K562 (cell line): ENCODE data around the gene FILIP1L. TPM values are rescaled to one million over a fixed set of nuclear protein-coding genes. Genes with fewer than 3 reads are reported as not detected.

Experiments
- ATAC-seq: fragments of 200-7000 bp; cut with Tn5 transposase; 3 replicates; pipeline ENCODE4 v1.9.1; 2020; ENCODE audit warnings: moderate library complexity
- BruUV-seq: library from RNA; stranded (reverse); fragments of 400-500 nt; replicated peaks from 2 replicates; lab custom pipeline; 2021; lab: Mats Ljungman, UMichigan
- CTCF ChIA-PET: fragments of 300-600 bp; formaldehyde crosslinking; extraction: SDS; loops from one replicate; lab custom pipeline; 2021; ENCODE audit warnings: low intra/inter-chr PET ratio; lab: Yijun Ruan, JAX
- POLR2A ChIA-PET: fragments of 300-600, 350-650 bp; sonication (Branson Sonifier 250); formaldehyde crosslinking; extraction: SDS; loops from one replicate; lab custom pipeline; 2021; ENCODE audit warnings: antibody characterized with exemption, inconsistent platforms; lab: Yijun Ruan, JAX
- DNase-seq, 4 experiments: peaks; one replicate each; pipeline versions ENCODE4 v3.0.0 to v3.0.0-alpha.2; 2011 to 2018; ENCODE audit warnings: low spot score in 3 of 4, mixed read lengths in 3 of 4; ENCODE audit errors: extremely low read depth in 1 of 4
- FAIRE-seq: peaks from 2 replicates; lab custom pipeline; 2011; peaks lifted over from hg19 to GRCh38; lab: Jason Lieb, UNC
- H2AFZ ChIP-seq: 2 replicates; pipeline ENCODE4 v1.6.0; 2011; ENCODE audit warnings: low read depth, low read length, control low read depth, inconsistent platforms
- H3K27ac ChIP-seq: fragments of 200-600 bp; 3 replicates; pipeline ENCODE4 v1.8.0; 2011; ENCODE audit warnings: low read depth, mild to moderate bottlenecking, control low read depth, inconsistent platforms, low read length, moderate library complexity, mixed read lengths; ENCODE audit errors: extremely low read depth
- H3K27me3 ChIP-seq, 2 experiments: fragments of 300-600 bp in 1 of 2; 2 replicates in 1 of 2; 3 replicates in 1 of 2; pipeline versions ENCODE4 v1.6.0 to v1.8.0; 2011; ENCODE audit warnings: inconsistent platforms in 2 of 2, low read length in 2 of 2, mild to moderate bottlenecking in 1 of 2, mixed read lengths in 1 of 2, moderate library complexity in 1 of 2; ENCODE audit not compliant: control insufficient read depth in 2 of 2, insufficient read depth in 2 of 2
- H3K36me3 ChIP-seq: fragments of 300-600 bp; 3 replicates; pipeline ENCODE4 v1.8.0; 2011; ENCODE audit warnings: mild to moderate bottlenecking, low read length, inconsistent platforms; ENCODE audit not compliant: control insufficient read depth, insufficient read depth
- H3K4me1 ChIP-seq, 2 experiments: fragments of 200-600 bp in 1 of 2; replicated peaks in 1 of 2; 2 replicates in 1 of 2; 3 replicates in 1 of 2; pipeline versions ENCODE4 v1.5.1 to v1.8.0; 2011; ENCODE audit warnings: inconsistent platforms in 2 of 2, low read length in 2 of 2, mild to moderate bottlenecking in 1 of 2, mixed read lengths in 1 of 2, moderate library complexity in 1 of 2; ENCODE audit not compliant: control insufficient read depth in 2 of 2, insufficient read depth in 2 of 2
- H3K4me2 ChIP-seq: 2 replicates; pipeline ENCODE4 v1.6.1; 2011; ENCODE audit warnings: low read length, control low read depth, inconsistent platforms, mixed read lengths; ENCODE audit not compliant: insufficient read depth
- H3K4me3 ChIP-seq: fragments of 200-600 bp; sonication (generic), shearing (Covaris generic); 2 replicates; pipeline ENCODE4 v1.5.1; 2016; ENCODE audit warnings: control low read depth, inconsistent platforms
- H3K79me2 ChIP-seq: fragments of 200-600 bp; 3 replicates; pipeline ENCODE4 v1.8.0; 2011; ENCODE audit warnings: low read length, inconsistent platforms; ENCODE audit not compliant: control insufficient read depth, insufficient read depth
- H3K9ac ChIP-seq, 2 experiments: 2 replicates each; pipeline versions ENCODE4 v1.6.0 to v1.6.1; 2011; ENCODE audit warnings: low read depth in 2 of 2, low read length in 2 of 2, control low read depth in 1 of 2, inconsistent platforms in 1 of 2, mild to moderate bottlenecking in 1 of 2, mixed read lengths in 1 of 2; ENCODE audit not compliant: insufficient read depth in 1 of 2
- H3K9me1 ChIP-seq: one replicate; pipeline ENCODE4 v1.6.0; 2011; ENCODE audit warnings: inconsistent platforms, mild to moderate bottlenecking, low read length, moderate library complexity; ENCODE audit not compliant: control insufficient read depth, insufficient read depth
- H3K9me3 ChIP-seq: replicated peaks from 2 replicates; pipeline ENCODE4 v1.5.1; 2011; ENCODE audit warnings: low read depth, low read length, inconsistent platforms; ENCODE audit not compliant: control insufficient read depth, insufficient read depth
- H4K20me1 ChIP-seq: replicated peaks from 2 replicates; pipeline ENCODE4 v1.6.1; 2011; ENCODE audit warnings: low read length, inconsistent platforms, mixed read lengths; ENCODE audit not compliant: control insufficient read depth, insufficient read depth
- ATF3 ChIP-seq, 2 experiments: fragments of 450-650 bp in 1 of 2; sonication (generic) in 1 of 2; formaldehyde crosslinking in 1 of 2; IDR thresholded peaks in 1 of 2; conservative IDR thresholded peaks in 1 of 2; 2 replicates each; pipeline versions ENCODE4 v1.6.1 to v1.8.1; 2016 to 2023; ENCODE audit warnings: mild to moderate bottlenecking in 2 of 2, moderate library complexity in 2 of 2, inconsistent platforms in 1 of 2, missing genetic modification reagents in 1 of 2
- CEBPB ChIP-seq: fragments of 450-650 bp; IDR thresholded peaks from 2 replicates; pipeline ENCODE4 v1.6.1; 2016; ENCODE audit warnings: missing genetic modification characterization, missing compliant biosample characterization
- CEBPG ChIP-seq, 3 experiments: fragments of 200-800 bp in 1 of 3; sonication (Bioruptor generic) in 1 of 3; sonication (generic) in 1 of 3; formaldehyde crosslinking in 1 of 3; IDR thresholded peaks in 2 of 3; conservative IDR thresholded peaks in 1 of 3; 2 replicates each; pipeline versions ENCODE4 v1.6.1 to v1.8.0; 2016 to 2022; ENCODE audit warnings: missing compliant biosample characterization in 2 of 3, missing genetic modification characterization in 2 of 3, mild to moderate bottlenecking in 1 of 3, missing genetic modification reagents in 1 of 3
- KHSRP ChIP-seq: fragments of 450-650 bp; IDR thresholded peaks from 2 replicates; pipeline ENCODE4 v1.6.1; 2017
- NEUROD1 ChIP-seq: fragments of 150-350 bp; IDR thresholded peaks from 2 replicates; pipeline ENCODE4 v1.6.1; 2014; ENCODE audit warnings: borderline replicate concordance, low read length, low read depth; ENCODE audit not compliant: partially characterized antibody
- NFATC3 ChIP-seq: fragments of 450-650 bp; IDR thresholded peaks from 2 replicates; pipeline ENCODE4 v1.6.1; 2017; ENCODE audit warnings: mild to moderate bottlenecking
- WGBS: fragments of 100-300 bp; shearing (Covaris generic); methylation state at CpG from one replicate; pipeline ENCODE4 v1.1.6; 2016; ENCODE audit warnings: low coverage, mixed read lengths; ENCODE audit not compliant: insufficient coverage; ENCODE audit errors: missing lambda C conversion rate; 5-methylcytosine and 5-hydroxymethylcytosine counted together
- in situ Hi-C: fragments of 300-500 bp; cut with MboI; formaldehyde crosslinking; loops from 4 replicates; pipeline ENCODE4 v1.15.0; 2018; ENCODE audit warnings: inconsistent platforms, mixed read lengths
- intact Hi-C: fragments of 100-400 bp; cut with micrococcal nuclease; formaldehyde crosslinking; loops from 2 replicates; pipeline ENCODE4 v1.14.2; 2022
- polyA plus RNA-seq, 8 experiments: library from polyadenylated mRNA; depleted of rRNA in 4 of 8; stranded (reverse) in 5 of 8; unstranded in 3 of 8; fragments of >200 nt; fragmentation: Nextera tagmentation in 2 of 8; fragmentation: Illumina TruSeq in 1 of 8; extraction: Ambion mirVana in 2 of 8; extraction: Trizol in 1 of 8; gene quantifications; 2 replicates each; pipeline versions ENCODE4 v1.2.1 to v1.2.3, GENCODE V29; 2011 to 2014; ENCODE audit warnings: inconsistent platforms in 1 of 8, missing spikeins in 1 of 8
- total RNA-seq, 7 experiments: library from RNA; depleted of rRNA in 6 of 7; stranded (reverse); fragments of >200 nt in 6 of 7; fragmentation: Illumina TruSeq in 2 of 7; extraction: Trizol in 2 of 7; gene quantifications; 2 replicates each; pipeline versions ENCODE4 v1.2.1 to v1.2.3, GENCODE V29; 2011 to 2021; ENCODE audit warnings: low replicate concordance in 1 of 7
- TF ChIP-seq, protein P1 (sequence below): sonication (generic); formaldehyde crosslinking; IDR thresholded peaks from 2 replicates; pipeline ENCODE4 v1.8.0; 2023; ENCODE audit warnings: missing genetic modification reagents, mild to moderate bottlenecking, borderline replicate concordance
- TF ChIP-seq, protein P2 (sequence below): sonication (generic); formaldehyde crosslinking; IDR thresholded peaks from 2 replicates; pipeline ENCODE4 v1.8.0; 2022; ENCODE audit warnings: missing genetic modification reagents, mild to moderate bottlenecking, borderline replicate concordance

FILIP1L gene
- total and polyA plus RNA-seq, 9 of the 15 experiments (the other 6 are each of a cell fraction or from before 2014, with no cell fraction given): 0.50 to 2.1 (median 1.1) TPM

GRCh38 chr3:100150473-100150872 lies 36.2 kb upstream of the FILIP1L start:
- WGBS: 64% methylated on average over 1 of the region's 1 CpG
- H3K79me2 ChIP-seq: no peaks in the 10 kb centered on the region
- no TSS peak for BruUV-seq
- TF ChIP-seq CEBPB (tag) (peak; percentile 22; the same call in 1 of the 2 replicates), CEBPG (CRISPR knock-in tag; IDR thresholded peaks at IDR 0.05) (no peak), CEBPG (tag; conservative IDR thresholded peaks at IDR 0.05 in 1 of 2, IDR thresholded peaks at IDR 0.05 in 1 of 2) (peak; percentile 48 to 75), KHSRP (no peak), NFATC3 (no peak), ATF3 (IDR thresholded peaks at IDR 0.05) (peak; percentile 65), ATF3 (CRISPR knock-in tag; conservative IDR thresholded peaks at IDR 0.05) (no peak), NEUROD1 (no peak)
- TF ChIP-seq, protein P1, sequence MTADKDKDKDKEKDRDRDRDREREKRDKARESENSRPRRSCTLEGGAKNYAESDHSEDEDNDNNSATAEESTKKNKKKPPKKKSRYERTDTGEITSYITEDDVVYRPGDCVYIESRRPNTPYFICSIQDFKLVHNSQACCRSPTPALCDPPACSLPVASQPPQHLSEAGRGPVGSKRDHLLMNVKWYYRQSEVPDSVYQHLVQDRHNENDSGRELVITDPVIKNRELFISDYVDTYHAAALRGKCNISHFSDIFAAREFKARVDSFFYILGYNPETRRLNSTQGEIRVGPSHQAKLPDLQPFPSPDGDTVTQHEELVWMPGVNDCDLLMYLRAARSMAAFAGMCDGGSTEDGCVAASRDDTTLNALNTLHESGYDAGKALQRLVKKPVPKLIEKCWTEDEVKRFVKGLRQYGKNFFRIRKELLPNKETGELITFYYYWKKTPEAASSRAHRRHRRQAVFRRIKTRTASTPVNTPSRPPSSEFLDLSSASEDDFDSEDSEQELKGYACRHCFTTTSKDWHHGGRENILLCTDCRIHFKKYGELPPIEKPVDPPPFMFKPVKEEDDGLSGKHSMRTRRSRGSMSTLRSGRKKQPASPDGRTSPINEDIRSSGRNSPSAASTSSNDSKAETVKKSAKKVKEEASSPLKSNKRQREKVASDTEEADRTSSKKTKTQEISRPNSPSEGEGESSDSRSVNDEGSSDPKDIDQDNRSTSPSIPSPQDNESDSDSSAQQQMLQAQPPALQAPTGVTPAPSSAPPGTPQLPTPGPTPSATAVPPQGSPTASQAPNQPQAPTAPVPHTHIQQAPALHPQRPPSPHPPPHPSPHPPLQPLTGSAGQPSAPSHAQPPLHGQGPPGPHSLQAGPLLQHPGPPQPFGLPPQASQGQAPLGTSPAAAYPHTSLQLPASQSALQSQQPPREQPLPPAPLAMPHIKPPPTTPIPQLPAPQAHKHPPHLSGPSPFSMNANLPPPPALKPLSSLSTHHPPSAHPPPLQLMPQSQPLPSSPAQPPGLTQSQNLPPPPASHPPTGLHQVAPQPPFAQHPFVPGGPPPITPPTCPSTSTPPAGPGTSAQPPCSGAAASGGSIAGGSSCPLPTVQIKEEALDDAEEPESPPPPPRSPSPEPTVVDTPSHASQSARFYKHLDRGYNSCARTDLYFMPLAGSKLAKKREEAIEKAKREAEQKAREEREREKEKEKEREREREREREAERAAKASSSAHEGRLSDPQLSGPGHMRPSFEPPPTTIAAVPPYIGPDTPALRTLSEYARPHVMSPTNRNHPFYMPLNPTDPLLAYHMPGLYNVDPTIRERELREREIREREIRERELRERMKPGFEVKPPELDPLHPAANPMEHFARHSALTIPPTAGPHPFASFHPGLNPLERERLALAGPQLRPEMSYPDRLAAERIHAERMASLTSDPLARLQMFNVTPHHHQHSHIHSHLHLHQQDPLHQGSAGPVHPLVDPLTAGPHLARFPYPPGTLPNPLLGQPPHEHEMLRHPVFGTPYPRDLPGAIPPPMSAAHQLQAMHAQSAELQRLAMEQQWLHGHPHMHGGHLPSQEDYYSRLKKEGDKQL (CRISPR knock-in tag): no peak
- TF ChIP-seq, protein P2, sequence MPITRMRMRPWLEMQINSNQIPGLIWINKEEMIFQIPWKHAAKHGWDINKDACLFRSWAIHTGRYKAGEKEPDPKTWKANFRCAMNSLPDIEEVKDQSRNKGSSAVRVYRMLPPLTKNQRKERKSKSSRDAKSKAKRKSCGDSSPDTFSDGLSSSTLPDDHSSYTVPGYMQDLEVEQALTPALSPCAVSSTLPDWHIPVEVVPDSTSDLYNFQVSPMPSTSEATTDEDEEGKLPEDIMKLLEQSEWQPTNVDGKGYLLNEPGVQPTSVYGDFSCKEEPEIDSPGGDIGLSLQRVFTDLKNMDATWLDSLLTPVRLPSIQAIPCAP (CRISPR knock-in tag): no peak
- no peak overlapping the region for H3K9ac ChIP-seq
- no peaks in the 10 kb centered on the region for H3K4me1 ChIP-seq
- H3K9me1 ChIP-seq: no peaks in the 10 kb centered on the region
- H2AFZ ChIP-seq: no peak overlapping the region
- no peak for FAIRE-seq
- in situ Hi-C loops (no loop called here), intact Hi-C loops (no loop called here)
- ChIA-PET CTCF (no interaction called here), POLR2A (no interaction called here)
- ATAC-seq: no peak
- DNase-seq: no peak
- H3K4me2 ChIP-seq: no peak overlapping the region
- no peaks in the 10 kb centered on the region for H3K27me3 ChIP-seq
- H3K4me3 ChIP-seq: no peak overlapping the region
- H4K20me1 ChIP-seq: no peaks in the 10 kb centered on the region
- H3K9me3 ChIP-seq: peaks cover 5% of the 10 kb centered on the region
- peaks cover 25% of the 10 kb centered on the region; the same call in 2 of the 3 replicates for H3K36me3 ChIP-seq
- no peak overlapping the region for H3K27ac ChIP-seq
